GM12891 (cell line): ENCODE data around the gene GAGE13.
"Not testable (repeated sequence)": the region's sequence is repeated elsewhere in the genome, so short reads cannot be mapped to it uniquely, and the experiment has no call there.

Experiments
- PAX5 ChIP-seq: IDR thresholded peaks from 2 replicates; pipeline ENCODE4 v1.6.1; 2011; ENCODE audit warnings: low read length, moderate library complexity, mild to moderate bottlenecking; ENCODE audit not compliant: insufficient read depth, severe bottlenecking
- POLR2A ChIP-seq: IDR thresholded peaks from 2 replicates; pipeline ENCODE4 v1.6.1; 2011; ENCODE audit warnings: low read depth, low read length, control low read depth
- POLR2AphosphoS5 ChIP-seq: IDR thresholded peaks from 2 replicates; pipeline ENCODE4 v1.6.1; 2011; ENCODE audit warnings: low read depth, low read length, control low read depth
- SPI1 ChIP-seq: IDR thresholded peaks from 2 replicates; pipeline ENCODE4 v1.6.1; 2011; ENCODE audit warnings: low read depth, low read length, control low read depth
- TAF1 ChIP-seq: IDR thresholded peaks from 2 replicates; pipeline ENCODE4 v1.6.1; 2011; ENCODE audit warnings: low read depth, low read length, control low read depth

DNA sequence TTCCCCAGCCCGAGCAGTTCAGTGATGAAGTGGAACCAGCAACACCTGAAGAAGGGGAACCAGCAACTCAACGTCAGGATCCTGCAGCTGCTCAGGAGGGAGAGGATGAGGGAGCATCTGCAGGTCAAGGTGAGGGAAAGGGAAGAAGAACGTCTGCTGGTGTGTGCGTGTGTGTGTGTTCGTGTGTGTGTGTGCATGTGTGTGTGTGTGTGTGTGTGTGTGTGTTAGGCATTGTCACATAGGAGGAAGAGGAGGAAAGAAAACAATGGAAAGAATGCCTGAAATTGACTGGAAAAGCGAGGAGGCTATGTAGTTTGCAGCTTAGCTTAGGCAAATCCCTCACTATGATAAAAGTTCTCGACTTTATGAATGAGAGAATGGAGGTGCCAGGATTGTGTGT lies 7.6 kb upstream of the GAGE13 start:
- TF ChIP-seq POLR2A, POLR2AphosphoS5, TAF1, SPI1, PAX5: not testable (repeated sequence)
